Choroid plexus epithelial cell (primary cell): ENCODE measurements around the gene WHAMM.

Experiments
- DNase-seq: peaks from one replicate; pipeline ENCODE4 v3.0.0-alpha.2; 2010; ENCODE audit warnings: low read depth
- H3K4me3 ChIP-seq: 2 replicates; pipeline ENCODE4 v1.5.1; 2011; ENCODE audit warnings: low read depth, mild to moderate bottlenecking, control low read depth, low read length, moderate library complexity
- CTCF ChIP-seq: conservative IDR thresholded peaks from 2 replicates; pipeline ENCODE4 v1.5.1; 2011; ENCODE audit warnings: low read depth, mild to moderate bottlenecking, control low read depth, inconsistent platforms, low read length, moderate library complexity

The WHAMM gene

DNA sequence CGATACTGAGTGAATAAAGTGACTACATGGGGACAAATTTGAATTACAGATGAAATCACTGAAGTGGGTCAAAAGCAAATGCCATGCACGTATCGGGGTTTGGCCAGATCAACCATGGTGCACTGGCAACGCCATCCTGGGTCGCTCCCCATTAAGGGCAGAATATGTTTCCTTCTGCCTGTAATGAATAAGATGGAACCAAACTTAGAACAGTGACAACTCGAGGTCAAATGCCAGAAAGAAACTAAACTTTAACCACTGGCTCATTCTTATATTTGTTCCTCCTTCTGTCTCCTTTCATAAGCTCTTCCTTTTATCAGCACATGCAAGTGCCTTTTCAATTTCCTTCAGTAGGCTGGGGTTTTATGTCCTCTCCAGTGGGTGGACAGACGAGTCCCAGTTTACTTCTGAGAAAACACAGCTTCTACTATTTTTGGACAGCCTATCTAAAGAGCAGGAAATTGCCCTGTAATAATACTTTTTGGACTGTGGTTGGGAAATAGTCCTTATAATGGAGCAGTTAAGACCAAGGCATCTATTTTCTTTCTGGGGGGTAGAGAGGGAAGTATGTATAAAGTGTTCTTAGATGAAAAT is 61.4 kb downstream of the WHAMM start:
- H3K4me3 ChIP-seq = no peak overlapping the region
- no peak for DNase-seq
- no peak for TF ChIP-seq CTCF

DNA sequence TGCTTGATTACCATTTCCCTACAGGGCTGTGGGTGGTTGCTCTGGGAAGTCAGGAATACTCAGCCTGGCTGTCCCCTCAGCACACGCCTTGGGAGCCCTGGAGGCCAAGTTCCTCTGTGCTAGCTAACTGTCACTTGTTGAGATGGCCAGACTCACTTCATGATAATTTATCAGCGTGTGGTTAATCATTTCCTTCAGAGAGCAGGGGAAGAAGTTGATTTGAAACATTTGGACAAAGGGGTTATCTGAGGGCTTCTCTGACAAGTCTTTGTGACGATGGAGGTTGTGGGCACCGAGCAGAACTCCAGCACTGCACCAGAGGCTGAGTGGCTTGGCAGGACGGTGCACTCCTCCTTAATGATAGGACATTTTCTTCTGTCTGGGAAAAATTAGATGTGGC is 61.9 kb downstream of the WHAMM start:
- no peak for DNase-seq
- no peak for TF ChIP-seq CTCF
- no peak overlapping the region for H3K4me3 ChIP-seq

DNA sequence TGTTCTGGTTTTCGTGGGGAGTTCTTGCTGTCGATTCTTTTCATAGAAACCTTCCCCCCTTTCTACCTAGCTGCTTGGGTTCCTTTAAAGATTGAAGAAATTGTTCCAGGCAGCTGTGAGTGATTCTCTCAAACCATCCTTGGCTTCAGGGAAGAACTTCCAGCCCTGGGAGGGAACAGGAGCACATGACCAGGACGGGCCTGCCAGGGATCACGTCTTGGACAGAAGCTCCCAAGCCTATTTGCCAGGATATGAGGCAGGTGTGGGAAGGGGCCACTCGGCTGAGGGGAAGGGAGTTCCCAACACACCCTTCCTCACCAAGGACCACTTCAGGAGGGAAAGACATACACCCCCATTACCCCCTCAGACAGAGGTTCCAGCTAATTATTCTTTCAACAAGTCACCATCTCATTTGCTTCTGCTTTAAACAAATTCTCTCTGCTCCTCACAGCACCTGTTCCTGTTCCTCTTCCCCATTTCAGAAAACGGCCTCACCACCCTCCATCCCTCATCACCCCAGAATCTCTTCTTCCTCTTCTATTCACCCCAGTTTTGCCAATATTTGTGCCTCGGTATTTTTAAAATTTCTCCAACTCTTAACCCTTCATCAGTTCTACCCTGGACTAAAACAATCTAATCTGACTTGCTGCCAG is 62.5 kb downstream of the WHAMM start:
- TF ChIP-seq CTCF = no peak
- H3K4me3 ChIP-seq = no peak overlapping the region
- DNase-seq = no peak

- no peak for TF ChIP-seq CTCF
- DNase-seq = no peak
Measured at GRCh38 chr15:82873000-82873680, 63.7 kb downstream of the WHAMM start.

DNA sequence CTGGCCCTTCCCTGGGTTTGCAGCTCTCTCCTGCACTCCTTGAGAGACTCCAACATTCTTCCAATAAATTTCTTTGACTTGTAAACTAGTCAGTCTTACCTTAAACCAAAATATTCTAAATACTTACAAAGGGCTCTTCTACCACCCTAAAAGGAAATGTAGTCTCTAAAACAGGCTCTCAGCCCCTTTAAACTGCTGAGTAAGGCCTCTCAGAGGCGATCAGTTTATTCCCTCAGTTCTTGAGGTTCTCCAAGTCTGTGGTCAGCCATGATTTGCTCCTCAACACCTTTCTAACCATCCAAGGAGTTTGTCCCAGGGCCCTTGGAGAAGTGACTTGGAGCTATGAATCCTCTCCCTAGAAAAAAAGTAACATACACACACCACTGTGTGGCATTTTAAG is 64.8 kb downstream of the WHAMM start:
- no peak for DNase-seq
- H3K4me3 ChIP-seq = no peak overlapping the region
- TF ChIP-seq CTCF = no peak

More at GRCh38 chr15:82873000-82873680, 63.7 kb downstream of the WHAMM start:
- no peak overlapping the region for H3K4me3 ChIP-seq

DNA sequence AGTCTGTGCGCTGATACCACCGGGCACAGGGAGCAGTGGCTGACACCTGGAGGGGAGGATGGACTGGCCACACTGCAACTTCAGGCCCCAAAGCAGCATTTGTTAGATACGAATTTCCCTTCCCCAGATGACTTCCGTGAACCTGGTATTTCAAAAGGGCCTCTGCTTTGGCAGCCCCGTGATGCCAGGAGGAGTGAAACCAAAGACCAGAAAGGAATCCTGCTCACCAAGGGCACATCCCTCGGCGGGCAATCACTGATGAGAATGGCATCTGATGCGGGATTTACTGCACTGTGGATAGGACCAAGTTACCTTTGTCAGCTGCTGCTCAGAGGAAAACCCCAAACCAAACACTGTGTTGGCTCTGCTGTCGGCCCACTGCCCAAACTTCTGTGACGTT is 65.5 kb downstream of the WHAMM start:
- no peak overlapping the region for H3K4me3 ChIP-seq
- no peak for TF ChIP-seq CTCF
- DNase-seq = no peak
